Activated CD8-positive, alpha-beta memory T cell treated with anti-CD3 and anti-CD28 coated beads for 36 hours (primary cell): ENCODE measurements around the gene ADGRA1. TPM values are rescaled to one million over a fixed set of nuclear protein-coding genes. Genes with fewer than 3 reads are reported as not detected.
"Not testable (repeated sequence)": the region's sequence is repeated elsewhere in the genome, so short reads cannot be mapped to it uniquely, and the experiment has no call there.

ENCODE experiments used
- CTCF ChIA-PET: fragments of 350-600 bp; sonication (Branson Sonifier 250); formaldehyde crosslinking; loops from one replicate; lab custom pipeline; 2021; ENCODE audit warnings: antibody characterized with exemption; lab: Charles Lee
- POLR2A ChIA-PET: fragments of 350-600 bp; sonication (Branson Sonifier 250); formaldehyde crosslinking; loops from one replicate; lab custom pipeline; 2021; ENCODE audit warnings: antibody characterized with exemption; lab: Charles Lee
- total RNA-seq, 2 experiments: library from RNA; stranded (reverse); gene quantifications; one replicate each; pipeline ENCODE4 v1.2.3, GENCODE V29; 2021

The ADGRA1 gene
- total RNA-seq, 2 experiments from 2014 or later, result not detected

DNA sequence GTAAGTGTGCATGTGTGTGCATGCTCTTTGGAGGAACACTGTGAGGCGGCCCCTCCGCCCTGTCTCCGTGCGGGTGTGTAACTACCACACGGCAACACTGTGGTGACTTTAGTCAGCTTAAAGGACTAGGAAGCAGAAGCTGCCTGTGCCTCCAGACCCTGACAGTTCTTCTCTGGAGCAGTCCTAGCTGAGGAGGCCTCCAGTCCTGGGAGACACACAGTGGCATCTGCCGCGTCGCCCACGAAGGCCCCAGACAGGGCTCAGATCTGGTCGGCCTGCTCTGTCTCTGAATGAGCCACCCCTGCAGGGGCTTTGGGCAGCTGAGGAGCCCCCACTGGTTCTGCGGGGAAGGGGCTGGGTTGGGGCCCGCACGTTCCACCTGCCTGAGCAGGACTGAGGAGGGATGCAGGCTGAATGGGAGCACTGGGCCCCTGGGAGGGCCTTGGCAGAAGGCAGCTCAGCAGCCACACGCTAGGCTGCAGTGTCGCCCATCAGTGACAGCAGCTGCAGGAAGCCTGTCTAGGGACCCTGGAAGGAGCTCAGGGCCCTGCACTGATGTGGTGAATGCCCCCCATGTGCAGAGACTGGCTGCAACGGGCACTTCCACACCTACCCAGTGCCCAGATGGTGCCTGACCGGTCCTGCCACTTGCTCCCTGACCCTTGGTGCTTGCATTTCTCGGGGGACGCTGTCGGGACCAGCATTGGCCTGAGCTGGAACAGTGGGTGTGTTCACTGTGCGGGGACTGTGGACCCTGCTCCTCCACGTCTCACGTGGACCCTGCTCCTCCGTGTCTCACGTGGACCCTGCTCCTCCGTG lies 45.0 kb downstream of the ADGRA1 start:
- ChIA-PET CTCF (no interaction called here), POLR2A (no interaction called here)

DNA sequence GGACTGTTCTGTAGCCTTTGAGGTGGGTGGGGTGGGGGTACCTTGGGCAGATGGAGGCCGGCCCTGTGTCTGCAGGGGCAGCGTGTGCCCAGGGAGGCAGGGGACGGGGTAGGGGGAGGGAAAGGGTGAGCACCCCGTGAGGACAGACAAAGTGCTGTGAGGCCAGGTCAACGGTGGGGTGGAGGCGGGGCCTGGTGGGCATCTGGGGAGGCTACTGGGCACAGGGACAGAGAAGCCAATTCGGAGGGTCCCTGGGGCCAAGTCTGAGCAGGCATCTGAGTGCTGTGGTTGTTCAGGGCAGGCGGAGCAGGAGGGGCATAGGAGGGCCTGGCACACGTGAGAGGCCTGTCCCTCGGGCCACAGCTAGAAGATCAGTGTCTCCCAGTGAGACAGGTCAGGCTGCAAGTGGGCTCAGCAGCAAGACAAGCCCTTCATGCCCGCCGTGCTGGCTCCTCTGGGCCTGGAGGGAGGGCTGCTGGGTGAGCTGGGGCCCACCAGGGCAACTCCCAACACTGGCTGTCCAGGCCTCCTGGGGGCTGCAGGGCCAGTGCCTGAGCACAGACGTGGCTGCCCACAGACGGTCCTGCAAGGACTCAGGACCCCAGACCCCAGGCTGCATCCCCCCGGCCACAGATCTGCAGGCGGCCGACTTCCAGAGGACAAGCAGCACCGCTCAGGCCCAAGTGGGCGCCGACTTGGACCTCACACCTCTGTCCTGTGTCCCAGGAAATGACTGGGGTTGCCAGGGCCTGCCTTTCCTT lies 45.9 kb downstream of the ADGRA1 start:
- ChIA-PET POLR2A (no interaction called here), CTCF (no interaction called here)

DNA sequence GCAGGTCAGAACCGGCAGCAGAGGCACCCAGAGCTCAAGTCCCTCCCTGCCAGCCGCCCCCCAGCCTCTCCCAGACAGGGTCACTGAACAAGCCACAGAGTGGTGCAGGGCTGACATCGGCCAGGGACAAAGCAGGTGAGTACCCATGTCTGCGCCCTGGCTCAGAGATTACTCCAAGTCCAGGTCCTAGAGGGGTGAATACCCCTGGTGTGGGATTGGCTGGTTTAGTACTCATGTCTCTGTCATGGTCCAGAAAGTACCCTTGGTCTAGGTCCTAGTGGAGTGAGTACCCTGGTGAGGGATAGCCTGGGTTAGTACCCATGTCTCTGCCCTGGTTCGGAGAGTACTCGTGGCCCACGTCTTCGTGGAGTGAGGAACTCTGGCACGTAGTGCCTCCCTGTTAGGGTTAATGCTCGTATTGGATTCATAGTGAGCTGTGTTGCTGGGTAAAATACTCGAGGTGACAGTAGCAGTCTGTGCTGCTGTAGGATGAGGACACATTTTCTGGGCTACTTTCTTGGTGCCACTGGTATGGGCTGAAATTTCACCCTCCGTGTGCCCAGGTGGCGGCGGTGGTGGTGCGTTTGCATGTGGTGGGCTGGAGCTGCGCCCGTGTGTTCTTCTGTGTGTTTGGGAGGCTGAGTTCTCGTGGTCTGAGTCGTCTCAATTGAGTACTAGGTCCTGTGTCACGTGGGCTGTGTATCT lies 46.8 kb downstream of the ADGRA1 start:
- ChIA-PET CTCF (no interaction called here), POLR2A (no interaction called here)

DNA sequence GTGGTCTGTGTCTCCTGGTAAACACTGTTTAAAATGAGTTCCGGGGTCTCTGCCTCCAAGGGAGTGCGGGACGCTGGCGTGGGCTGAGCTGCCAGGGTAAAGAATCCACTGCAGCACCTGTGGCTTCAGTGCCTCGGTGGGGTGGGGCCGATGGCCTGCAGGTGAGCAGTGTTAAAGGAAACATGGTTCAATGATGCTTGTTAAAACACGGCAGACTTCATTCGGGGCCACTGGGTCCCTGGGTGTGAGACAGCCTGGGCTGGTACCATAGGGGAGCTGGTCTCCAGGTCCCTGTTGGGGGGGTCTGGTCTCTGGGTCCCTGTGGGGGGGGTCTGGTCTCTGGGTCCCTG lies 47.4 kb downstream of the ADGRA1 start:
- ChIA-PET CTCF (no interaction called here), POLR2A (no interaction called here)

DNA sequence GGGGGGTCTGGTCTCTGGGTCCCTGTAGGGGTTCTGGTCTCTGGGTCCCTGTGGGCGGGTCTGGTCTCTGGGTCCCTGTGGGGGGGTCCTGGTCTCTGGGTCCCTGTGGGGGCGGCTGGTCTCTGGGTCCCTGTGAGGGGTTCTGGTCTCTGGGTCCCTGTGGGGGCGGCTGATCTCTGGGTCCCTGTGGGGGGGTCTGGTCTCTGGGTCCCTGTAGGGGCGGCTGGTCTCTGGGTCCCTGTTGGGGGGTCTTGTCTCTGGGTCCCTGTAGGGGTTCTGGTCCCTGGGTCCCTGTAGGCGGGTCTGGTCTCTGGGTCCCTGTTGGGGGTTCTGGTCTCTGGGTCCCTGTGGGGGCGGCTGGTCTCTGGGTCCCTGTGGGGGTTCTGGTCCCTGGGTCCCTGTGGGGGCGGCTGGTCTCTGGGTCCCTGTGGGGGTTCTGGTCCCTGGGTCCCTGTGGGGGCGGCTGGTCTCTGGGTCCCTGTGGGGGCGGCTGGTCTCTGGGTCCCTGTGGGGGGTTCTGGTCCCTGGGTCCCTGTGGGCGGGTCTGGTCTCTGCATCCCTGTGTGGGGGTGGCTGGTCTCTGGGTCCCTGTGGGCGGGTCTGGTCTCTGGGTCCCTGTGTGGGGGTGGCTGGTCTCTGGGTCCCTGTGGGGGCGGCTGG lies 49.9 kb downstream of the ADGRA1 start:
- CTCF ChIA-PET, POLR2A ChIA-PET: not testable (repeated sequence)

DNA sequence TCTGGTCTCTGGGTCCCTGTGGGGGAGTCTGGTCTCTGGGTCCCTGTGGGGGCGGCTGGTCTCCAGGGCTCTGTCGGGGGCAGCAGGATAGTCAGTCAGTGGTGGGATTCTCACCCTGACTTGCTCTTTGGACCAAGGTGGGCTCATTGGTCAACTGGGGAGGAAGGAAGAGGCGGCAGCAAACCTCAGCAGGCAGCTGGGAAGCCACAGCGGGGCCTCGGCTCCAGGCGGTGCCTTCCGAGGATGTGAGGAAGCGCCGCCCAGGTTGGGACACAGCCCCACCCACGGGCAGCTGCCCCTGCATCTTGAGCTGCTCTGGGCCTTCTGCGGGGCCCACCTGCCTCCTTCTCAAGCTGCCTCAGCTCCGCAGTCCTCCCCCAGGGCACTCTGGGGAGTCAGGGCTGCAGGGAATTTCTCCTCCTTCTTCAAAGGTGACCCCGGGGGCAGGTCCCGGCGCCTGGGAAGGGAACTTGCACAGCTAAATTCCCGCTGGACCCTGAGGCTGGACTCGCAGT lies 51.9 kb downstream of the ADGRA1 start:
- ChIA-PET CTCF (no interaction called here), POLR2A (no interaction called here)

DNA sequence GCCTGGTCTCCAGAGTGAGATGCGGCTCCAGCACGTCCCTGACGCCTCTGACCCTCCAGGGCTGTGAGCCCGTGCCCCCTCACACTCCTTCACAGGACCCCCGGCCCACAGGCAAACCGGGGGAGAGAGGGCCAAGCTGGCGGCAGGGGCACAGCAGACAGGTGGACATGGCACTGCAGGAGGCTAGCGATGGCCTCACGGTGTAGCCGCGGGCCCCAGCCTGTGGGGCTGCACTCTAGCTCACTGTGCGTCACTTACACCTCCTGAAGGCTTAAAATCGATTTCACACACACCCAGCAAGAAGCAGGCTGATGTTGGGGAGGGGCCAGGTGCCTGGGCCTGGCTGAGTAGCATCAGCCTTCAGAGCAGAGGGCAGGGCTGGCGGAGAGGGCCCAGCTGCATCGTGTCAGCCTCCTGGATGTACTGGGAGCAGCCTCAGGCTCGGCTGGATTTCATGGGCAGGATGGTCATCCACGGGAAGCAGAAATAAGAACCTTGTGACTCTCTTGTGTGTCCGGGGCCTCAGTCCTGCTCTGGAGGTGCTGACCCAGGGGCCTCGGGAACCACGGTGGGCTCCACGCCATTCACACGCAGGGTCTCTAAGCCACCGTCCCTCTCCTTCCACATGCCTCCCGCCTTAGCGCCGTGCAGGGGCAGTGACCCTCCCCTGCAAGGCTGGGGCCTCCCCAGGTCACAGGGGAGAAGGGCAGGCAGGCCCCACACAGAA lies 52.9 kb downstream of the ADGRA1 start:
- CTCF ChIA-PET, result no interaction called here

DNA sequence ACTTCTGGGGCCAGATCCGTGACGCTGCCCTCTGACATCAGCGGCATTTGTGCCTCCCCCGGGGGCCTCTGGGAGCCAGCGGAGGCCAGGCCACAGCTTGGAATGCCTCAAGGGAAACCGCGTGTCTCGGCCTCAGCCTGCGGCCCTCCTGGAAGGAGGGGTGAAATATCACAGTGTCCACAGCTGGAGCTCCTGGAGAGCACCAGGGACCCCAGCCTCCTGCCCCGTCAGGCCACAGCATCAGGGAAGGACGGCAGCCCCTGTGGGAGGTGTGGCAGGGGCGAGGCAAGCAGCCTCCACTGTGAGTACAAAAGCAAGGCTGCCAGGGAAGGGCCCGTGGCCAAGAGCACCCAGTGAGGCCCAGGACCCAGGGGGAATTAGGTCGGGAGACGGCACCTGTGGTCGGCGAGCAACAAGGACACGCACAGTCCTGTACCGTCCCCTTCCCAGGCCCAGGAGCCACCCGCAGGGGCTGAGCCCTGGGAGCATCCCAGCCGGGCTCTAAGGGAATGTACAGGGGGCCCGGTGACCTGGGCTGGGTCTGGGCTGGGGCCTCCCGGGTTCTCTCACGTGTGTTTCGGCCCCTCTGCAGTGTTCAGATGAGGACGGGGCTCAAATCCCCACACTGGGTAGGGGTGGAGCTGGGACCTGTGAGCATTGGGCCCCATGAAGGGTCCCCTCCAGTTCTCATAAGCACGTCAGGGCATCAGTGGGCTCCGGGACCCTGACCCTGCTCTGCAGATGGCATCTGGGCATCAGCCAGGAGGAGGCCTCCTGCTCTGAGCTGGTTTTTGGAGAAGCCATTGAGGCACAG lies 53.6 kb downstream of the ADGRA1 start:
- ChIA-PET POLR2A (interaction anchor here (0.6 kb wide), 2 partner anchors 87 to 135 kb away, joined by 3 read pairs; partner anchors contain the start of gene ADAM8), CTCF (no interaction called here)

More for the DNA sequence above, 52.9 kb downstream of the ADGRA1 start:
- POLR2A ChIA-PET, result interaction anchor here (0.6 kb wide), 1 partner anchor 136 kb away, joined by 3 read pairs; the partner anchor contains the start of gene ADAM8

DNA sequence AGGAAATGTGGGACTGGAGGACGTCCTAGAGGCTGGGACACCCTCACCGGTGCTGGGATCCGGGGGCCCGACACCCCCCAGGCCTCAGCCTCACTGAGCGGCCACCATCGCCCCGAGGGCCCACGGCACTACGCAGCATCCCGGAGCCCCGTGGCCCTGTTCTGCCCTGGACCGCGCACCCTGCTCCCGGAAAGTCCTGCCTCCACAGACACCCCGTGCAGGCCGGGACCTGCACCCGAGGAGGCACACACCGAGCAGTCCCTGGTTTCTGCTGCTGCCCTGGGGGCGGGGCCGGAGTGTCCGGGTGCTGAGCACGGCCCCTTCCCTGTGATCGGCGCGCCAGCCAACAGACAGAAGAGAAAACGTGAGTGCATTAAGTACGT lies 54.2 kb downstream of the ADGRA1 start:
- POLR2A ChIA-PET, result interaction anchor here (0.6 kb wide), 1 partner anchor 86 kb away, joined by 3 read pairs; no protein-coding TSS in a partner anchor
- CTCF ChIA-PET, result no interaction called here

DNA sequence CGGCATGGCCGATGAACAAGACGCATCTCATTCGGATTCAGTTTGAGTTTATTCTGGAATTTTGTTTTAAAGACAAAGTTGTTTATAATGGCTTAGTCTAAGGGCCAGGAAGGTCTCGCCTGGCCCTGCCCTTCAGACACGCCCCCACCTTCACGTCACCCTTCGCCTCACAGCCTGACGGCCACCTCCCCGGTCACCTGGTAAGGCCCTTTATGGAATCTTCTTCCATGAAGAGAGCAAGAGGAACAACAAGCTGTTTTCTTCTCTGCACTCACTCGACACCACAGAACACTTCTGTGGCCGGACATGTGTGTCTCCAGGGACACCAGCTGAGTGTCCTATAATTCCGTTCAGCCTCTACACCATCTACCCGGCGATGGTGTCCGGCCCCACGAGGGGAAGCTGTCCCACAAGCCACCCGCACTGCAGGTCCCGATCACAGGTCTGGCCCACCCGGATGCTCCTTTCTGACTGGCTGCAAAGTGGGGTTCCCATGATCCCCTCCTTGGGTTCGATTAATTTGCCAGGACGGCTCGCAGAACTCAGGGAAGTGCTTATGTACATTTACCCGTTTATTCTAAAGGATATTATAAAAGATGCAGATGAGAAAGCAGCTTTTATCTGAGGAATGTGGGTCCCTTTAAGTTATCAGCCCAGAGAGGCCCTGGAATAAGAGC lies 54.9 kb downstream of the ADGRA1 start:
- ChIA-PET CTCF (interaction anchor here (1.0 to 1.9 kb wide), 5 partner anchors 16 to 187 kb away, joined by 3 to 6 read pairs (median 3); no protein-coding TSS in a partner anchor), POLR2A (no interaction called here)

DNA sequence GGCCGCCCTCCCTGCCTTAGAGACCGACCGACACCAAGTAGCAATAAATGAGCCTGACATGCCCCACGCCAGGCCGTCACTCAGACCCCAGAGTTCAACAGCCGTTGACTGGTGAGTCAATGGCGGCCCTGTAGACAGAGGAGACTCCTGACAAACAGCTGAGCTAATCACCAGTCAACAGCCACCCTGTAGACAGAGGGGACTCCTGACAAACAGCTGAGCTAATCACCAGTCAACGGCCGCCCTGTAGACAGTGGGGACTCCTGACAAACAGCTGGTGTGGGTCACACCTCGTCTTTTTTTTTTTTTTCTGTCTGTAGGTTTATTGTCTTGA lies 55.4 kb downstream of the ADGRA1 start:
- ChIA-PET CTCF (interaction anchor here (0.8 to 1.9 kb wide), 8 partner anchors 15 to 187 kb away, joined by 3 to 6 read pairs (median 3); partner anchors contain the start of gene UTF1), POLR2A (no interaction called here)

DNA sequence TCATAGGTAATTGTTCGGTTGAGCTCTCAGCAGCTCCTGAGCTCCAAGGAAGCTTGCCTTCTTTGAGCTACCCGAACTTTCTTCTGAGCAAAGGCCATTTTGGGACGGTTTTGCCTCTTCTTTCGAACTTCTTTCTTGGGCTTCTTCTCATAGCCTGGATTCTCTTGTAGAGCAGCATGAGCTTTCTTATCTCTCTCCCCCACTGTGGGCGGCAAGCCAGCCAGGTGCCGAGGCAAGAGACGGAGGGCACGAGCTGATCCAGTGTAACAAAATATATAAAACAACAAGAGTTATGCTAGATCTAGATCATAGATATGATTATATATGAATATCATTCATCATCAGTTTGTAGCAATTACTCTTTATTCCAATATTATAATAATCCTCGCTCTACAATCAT lies 55.8 kb downstream of the ADGRA1 start:
- ChIA-PET CTCF (interaction anchor here (0.8 to 1.9 kb wide), 8 partner anchors 15 to 186 kb away, joined by 3 to 6 read pairs (median 3); partner anchors contain the start of gene UTF1), POLR2A (no interaction called here)

DNA sequence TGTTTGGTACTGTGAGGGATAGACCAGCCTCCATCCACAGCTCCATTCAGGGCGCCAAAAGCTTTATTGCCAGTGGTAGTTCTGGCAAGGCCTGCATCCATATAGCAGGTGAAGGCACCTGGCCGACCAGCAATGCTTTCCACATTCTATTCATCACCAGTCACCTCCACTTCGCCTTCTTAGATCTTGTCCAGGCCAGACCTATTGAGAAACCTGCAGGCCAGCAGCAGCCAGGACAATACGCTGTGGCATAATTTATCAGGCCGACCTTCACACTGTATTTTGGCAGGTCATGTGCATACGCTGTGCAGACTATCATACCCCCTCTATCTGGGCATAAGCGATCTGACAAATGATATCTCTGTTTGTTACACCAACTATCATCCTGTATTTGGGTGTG lies 57.0 kb downstream of the ADGRA1 start:
- POLR2A ChIA-PET, result no interaction called here

DNA sequence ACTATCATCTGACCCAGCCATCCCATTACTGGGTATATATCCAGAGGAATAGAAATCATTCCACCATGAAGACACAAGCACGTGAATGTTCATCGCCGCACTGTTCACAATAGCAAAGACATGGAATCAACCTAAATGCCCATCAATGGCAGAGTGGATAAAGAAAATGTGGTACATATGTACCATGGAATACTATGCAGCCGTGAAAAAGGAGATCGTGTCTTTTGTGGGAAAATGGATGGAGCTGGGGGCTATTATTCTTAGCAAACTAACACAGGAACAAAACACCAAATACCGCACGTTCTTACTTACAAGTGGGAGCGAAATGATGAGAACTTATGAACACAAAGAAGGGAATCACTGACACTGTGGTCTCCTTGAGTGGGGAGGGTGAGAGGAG lies 62.5 kb downstream of the ADGRA1 start:
- POLR2A ChIA-PET, result no interaction called here
- CTCF ChIA-PET, result no interaction called here

More for the DNA sequence above, 57.0 kb downstream of the ADGRA1 start:
- CTCF ChIA-PET, result no interaction called here

DNA sequence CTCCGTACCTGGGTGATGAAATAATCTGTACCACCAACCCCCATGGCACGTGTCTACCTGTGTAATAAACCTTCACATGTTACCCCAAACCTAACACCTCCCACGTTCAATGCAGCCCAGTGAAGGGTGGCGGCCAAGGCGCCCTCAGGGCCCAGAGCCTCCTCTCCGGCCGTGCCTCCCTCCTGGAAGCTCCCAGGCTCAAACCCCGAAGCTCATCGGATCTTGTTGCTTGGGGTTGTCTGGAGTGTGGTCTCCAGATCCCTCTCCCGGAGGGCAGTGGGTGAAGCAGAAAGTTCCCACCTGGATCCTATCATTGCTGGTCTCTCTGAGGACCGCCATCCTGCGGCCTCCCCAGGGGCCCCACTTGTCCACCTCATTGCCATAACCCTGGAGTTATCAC lies 62.9 kb downstream of the ADGRA1 start:
- ChIA-PET POLR2A (no interaction called here), CTCF (interaction anchor here (0.6 kb wide), 1 partner anchor 42 kb away, joined by 3 read pairs; no protein-coding TSS in a partner anchor)

DNA sequence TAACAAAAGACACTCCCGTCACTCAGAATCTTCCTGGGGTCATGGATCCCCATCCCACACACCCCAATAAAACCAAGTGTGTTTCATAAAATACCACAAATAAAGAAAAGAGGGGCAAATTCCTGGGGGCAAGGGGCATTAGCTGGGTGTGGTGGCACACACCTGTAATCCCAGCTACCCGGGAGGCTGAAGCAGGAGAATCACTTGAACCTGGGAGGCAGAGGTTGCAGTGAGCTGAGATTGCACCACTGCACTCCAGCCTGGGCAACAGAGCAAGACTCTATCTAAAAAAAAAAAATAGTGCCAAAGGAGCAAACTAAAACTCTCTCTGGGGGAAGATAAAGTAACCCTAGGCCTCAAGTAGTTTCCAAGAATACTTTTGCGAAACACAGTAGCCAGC lies 63.3 kb downstream of the ADGRA1 start:
- POLR2A ChIA-PET, result not testable (repeated sequence)
- CTCF ChIA-PET, result interaction anchor here (0.6 kb wide), 1 partner anchor 42 kb away, joined by 3 read pairs; no protein-coding TSS in a partner anchor

DNA sequence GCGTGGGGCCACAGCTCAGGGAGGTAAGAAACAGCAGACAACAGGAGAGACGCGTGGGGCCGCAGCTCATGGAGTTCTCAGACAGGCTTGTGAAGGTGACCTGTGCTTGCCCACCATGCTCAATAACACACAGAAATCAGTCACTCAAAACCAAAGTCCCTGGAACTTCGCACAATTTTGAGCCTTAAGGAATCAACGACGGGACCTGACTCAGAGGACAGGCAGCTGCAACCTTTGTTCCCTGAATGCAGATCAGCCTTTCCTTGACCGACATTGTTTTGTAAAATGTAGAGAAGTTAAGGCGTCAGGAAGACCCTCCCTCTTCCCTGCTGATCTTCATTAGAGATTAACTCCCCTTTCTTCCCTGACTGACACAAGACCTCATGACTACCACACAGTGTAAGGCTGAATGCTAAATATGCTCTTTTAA lies 63.8 kb downstream of the ADGRA1 start:
- ChIA-PET CTCF (no interaction called here), POLR2A (no interaction called here)
